T-helper 17 cell (primary cell): ENCODE data around the gene PMPCB. TPM values are rescaled to one million over a fixed set of nuclear protein-coding genes. Genes with fewer than 3 reads are reported as not detected.

Experiments used
- ATAC-seq: fragments of 150-1000 bp; cut with Tn5 transposase; 2 replicates; pipeline ENCODE4 v1.10.0; 2021; ENCODE audit warnings: mild to moderate bottlenecking, moderate library complexity
- DNase-seq, 3 donors: peaks; one replicate each; pipeline versions ENCODE4 v3.0.0 to v3.0.0-alpha.2; 2020 to 2021
- H3K9me3 ChIP-seq: one replicate; pipeline ENCODE4 v1.7.0; 2013; ENCODE audit warnings: low read length, mild to moderate bottlenecking; ENCODE audit not compliant: control insufficient read depth, poor library complexity, severe bottlenecking
- H3K27ac Mint-ChIP-seq: one replicate; pipeline ENCODE4 v1.8.0; 2022; ENCODE audit warnings: mild to moderate bottlenecking, moderate library complexity, mixed read lengths
- H3K27me3 Mint-ChIP-seq: one replicate; pipeline ENCODE4 v1.8.0; 2022; ENCODE audit warnings: mixed read lengths
- H3K36me3 Mint-ChIP-seq: one replicate; pipeline ENCODE4 v1.8.0; 2022; ENCODE audit warnings: low read depth, mixed read lengths
- H3K4me1 Mint-ChIP-seq: one replicate; pipeline ENCODE4 v1.8.0; 2022; ENCODE audit warnings: mild to moderate bottlenecking, mixed read lengths
- H3K4me3 Mint-ChIP-seq: one replicate; pipeline ENCODE4 v1.8.0; 2022; ENCODE audit warnings: mild to moderate bottlenecking, moderate library complexity, mixed read lengths
- total RNA-seq, 4 donors: library from RNA in 2 of 4; stranded (reverse) in 2 of 4; gene quantifications; one replicate each; pipeline ENCODE4 v1.2.3 and lab custom pipeline; 2022 to 2026

Gene PMPCB
- total RNA-seq, 2 donors from 2014 or later: 73.9 to 80.8 TPM

GRCh38 chr7:103293526-103293925, 3.7 kb upstream of the PMPCB start:
- H3K9me3 ChIP-seq: no peaks in the 10 kb centered on the region
- ATAC-seq: no peak
- H3K4me3 Mint-ChIP-seq: no peak overlapping the region
- peaks cover 32% of the 10 kb centered on the region for H3K27me3 Mint-ChIP-seq
- no peak overlapping the region for H3K27ac Mint-ChIP-seq
- no peaks in the 10 kb centered on the region for H3K36me3 Mint-ChIP-seq
- DNase-seq: no peak
- H3K4me1 Mint-ChIP-seq: peaks cover 19% of the 10 kb centered on the region

- DNase-seq (no peak), ATAC-seq (no peak)
- Mint-ChIP-seq H3K4me1 (peaks cover 25% of the 10 kb centered on the region), H3K27me3 (peaks cover 5% of the 10 kb centered on the region), H3K27ac (peak overlapping the region; percentile 85), H3K4me3 (peak overlapping the region; percentile 94), H3K36me3 (no peaks in the 10 kb centered on the region)
- no peaks in the 10 kb centered on the region for H3K9me3 ChIP-seq
Observed at GRCh38 chr7:103297837-103298179, 573 bp downstream of the PMPCB start.

GRCh38 chr7:103299660-103300059, 2.4 kb downstream of the PMPCB start:
- Mint-ChIP-seq H3K27me3 (no peaks in the 10 kb centered on the region), H3K4me3 (no peak overlapping the region), H3K27ac (peak overlapping the region; percentile 85), H3K36me3 (no peaks in the 10 kb centered on the region), H3K4me1 (peaks cover 26% of the 10 kb centered on the region)
- no peak for DNase-seq
- ATAC-seq: no peak
- no peaks in the 10 kb centered on the region for H3K9me3 ChIP-seq

GRCh38 chr7:103301441-103301840, 4.2 kb downstream of the PMPCB start:
- Mint-ChIP-seq H3K4me1 (peaks cover 26% of the 10 kb centered on the region), H3K36me3 (no peaks in the 10 kb centered on the region), H3K27ac (no peak overlapping the region), H3K27me3 (no peaks in the 10 kb centered on the region), H3K4me3 (no peak overlapping the region)
- no peaks in the 10 kb centered on the region for H3K9me3 ChIP-seq
- DNase-seq (no peak), ATAC-seq (no peak)

- H3K9me3 ChIP-seq: no peaks in the 10 kb centered on the region
- ATAC-seq (no peak), DNase-seq (no peak)
- no peaks in the 10 kb centered on the region for H3K27me3 Mint-ChIP-seq
- no peak overlapping the region for H3K27ac Mint-ChIP-seq
- no peaks in the 10 kb centered on the region for H3K36me3 Mint-ChIP-seq
- H3K4me1 Mint-ChIP-seq: peaks cover 6% of the 10 kb centered on the region
- no peak overlapping the region for H3K4me3 Mint-ChIP-seq
Observed at GRCh38 chr7:103307503-103308231, 10.4 kb downstream of the PMPCB start.

- peak overlapping the region; percentile 43 for H3K27ac Mint-ChIP-seq
- peaks cover 10% of the 10 kb centered on the region for H3K4me1 Mint-ChIP-seq
- no peak overlapping the region for H3K4me3 Mint-ChIP-seq
- peaks cover 10% of the 10 kb centered on the region for H3K36me3 Mint-ChIP-seq
- H3K27me3 Mint-ChIP-seq: no peaks in the 10 kb centered on the region
- no peaks in the 10 kb centered on the region for H3K9me3 ChIP-seq
- DNase-seq (no peak), ATAC-seq (no peak)
Observed at GRCh38 chr7:103314852-103315251, 17.6 kb downstream of the PMPCB start.

- Mint-ChIP-seq H3K36me3 (peaks cover 10% of the 10 kb centered on the region), H3K4me1 (peaks cover 10% of the 10 kb centered on the region), H3K4me3 (no peak overlapping the region), H3K27me3 (no peaks in the 10 kb centered on the region), H3K27ac (peak overlapping the region; percentile 90)
- DNase-seq (no peak), ATAC-seq (no peak)
- no peaks in the 10 kb centered on the region for H3K9me3 ChIP-seq
Observed at GRCh38 chr7:103316380-103316941, 19.2 kb downstream of the PMPCB start.

- Mint-ChIP-seq H3K36me3 (peaks cover 10% of the 10 kb centered on the region), H3K4me3 (no peak overlapping the region), H3K4me1 (peaks cover 10% of the 10 kb centered on the region), H3K27me3 (no peaks in the 10 kb centered on the region), H3K27ac (peak overlapping the region; percentile 90)
- DNase-seq (no peak), ATAC-seq (no peak)
- H3K9me3 ChIP-seq: no peaks in the 10 kb centered on the region
Observed at GRCh38 chr7:103317009-103317408, 19.8 kb downstream of the PMPCB start.

- no peak for ATAC-seq
- no peaks in the 10 kb centered on the region for H3K27me3 Mint-ChIP-seq
- no peaks in the 10 kb centered on the region for H3K36me3 Mint-ChIP-seq
- no peaks in the 10 kb centered on the region for H3K9me3 ChIP-seq
- H3K4me1 Mint-ChIP-seq: peaks cover 6% of the 10 kb centered on the region
- peak overlapping the region; percentile 59 for H3K27ac Mint-ChIP-seq
- no peak overlapping the region for H3K4me3 Mint-ChIP-seq
- DNase-seq: no peak
Observed at GRCh38 chr7:103325744-103326143, 28.5 kb downstream of the PMPCB start.

- Mint-ChIP-seq H3K27me3 (no peaks in the 10 kb centered on the region), H3K4me3 (no peak overlapping the region), H3K36me3 (peaks cover 14% of the 10 kb centered on the region), H3K27ac (no peak overlapping the region), H3K4me1 (peaks cover 25% of the 10 kb centered on the region)
- no peaks in the 10 kb centered on the region for H3K9me3 ChIP-seq
- no peak for DNase-seq
- ATAC-seq: no peak
Observed at GRCh38 chr7:103336761-103337160, 39.5 kb downstream of the PMPCB start.

GRCh38 chr7:103338864-103339263, 41.6 kb downstream of the PMPCB start:
- H3K9me3 ChIP-seq: no peaks in the 10 kb centered on the region
- Mint-ChIP-seq H3K36me3 (peaks cover 14% of the 10 kb centered on the region), H3K4me3 (no peak overlapping the region), H3K27ac (no peak overlapping the region), H3K4me1 (peaks cover 31% of the 10 kb centered on the region), H3K27me3 (no peaks in the 10 kb centered on the region)
- ATAC-seq (no peak), DNase-seq (no peak)

GRCh38 chr7:103341466-103341865, 44.2 kb downstream of the PMPCB start:
- H3K27ac Mint-ChIP-seq: peak overlapping the region; percentile 99
- peaks cover 14% of the 10 kb centered on the region for H3K36me3 Mint-ChIP-seq
- H3K27me3 Mint-ChIP-seq: no peaks in the 10 kb centered on the region
- no peaks in the 10 kb centered on the region for H3K9me3 ChIP-seq
- DNase-seq (no peak), ATAC-seq (no peak)
- H3K4me1 Mint-ChIP-seq: peaks cover 38% of the 10 kb centered on the region
- H3K4me3 Mint-ChIP-seq: peak overlapping the region; percentile 9

- no peaks in the 10 kb centered on the region for H3K9me3 ChIP-seq
- H3K36me3 Mint-ChIP-seq: peaks cover 9% of the 10 kb centered on the region
- H3K4me1 Mint-ChIP-seq: peaks cover 42% of the 10 kb centered on the region
- peak overlapping the region; percentile 100 for H3K4me3 Mint-ChIP-seq
- H3K27me3 Mint-ChIP-seq: no peaks in the 10 kb centered on the region
- peak overlapping the region; percentile 99 for H3K27ac Mint-ChIP-seq
- ATAC-seq: no peak
- no peak for DNase-seq
Observed at GRCh38 chr7:103343332-103343731, 46.1 kb downstream of the PMPCB start.
